GM12874 (cell line): ENCODE data around the gene IGFN1.

ENCODE experiments used
- TF ChIP-seq, protein P1 (sequence below): IDR thresholded peaks from 2 replicates; pipeline ENCODE4 v1.5.1; 2011; ENCODE audit warnings: low read depth, mild to moderate bottlenecking, control low read depth, low read length, moderate library complexity; ENCODE audit not compliant: insufficient read depth

The IGFN1 gene

GRCh38 chr1:201226178-201226514 lies 35.5 kb downstream of the IGFN1 start:
- TF ChIP-seq, protein P1, sequence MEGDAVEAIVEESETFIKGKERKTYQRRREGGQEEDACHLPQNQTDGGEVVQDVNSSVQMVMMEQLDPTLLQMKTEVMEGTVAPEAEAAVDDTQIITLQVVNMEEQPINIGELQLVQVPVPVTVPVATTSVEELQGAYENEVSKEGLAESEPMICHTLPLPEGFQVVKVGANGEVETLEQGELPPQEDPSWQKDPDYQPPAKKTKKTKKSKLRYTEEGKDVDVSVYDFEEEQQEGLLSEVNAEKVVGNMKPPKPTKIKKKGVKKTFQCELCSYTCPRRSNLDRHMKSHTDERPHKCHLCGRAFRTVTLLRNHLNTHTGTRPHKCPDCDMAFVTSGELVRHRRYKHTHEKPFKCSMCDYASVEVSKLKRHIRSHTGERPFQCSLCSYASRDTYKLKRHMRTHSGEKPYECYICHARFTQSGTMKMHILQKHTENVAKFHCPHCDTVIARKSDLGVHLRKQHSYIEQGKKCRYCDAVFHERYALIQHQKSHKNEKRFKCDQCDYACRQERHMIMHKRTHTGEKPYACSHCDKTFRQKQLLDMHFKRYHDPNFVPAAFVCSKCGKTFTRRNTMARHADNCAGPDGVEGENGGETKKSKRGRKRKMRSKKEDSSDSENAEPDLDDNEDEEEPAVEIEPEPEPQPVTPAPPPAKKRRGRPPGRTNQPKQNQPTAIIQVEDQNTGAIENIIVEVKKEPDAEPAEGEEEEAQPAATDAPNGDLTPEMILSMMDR, result no peak

DNA sequence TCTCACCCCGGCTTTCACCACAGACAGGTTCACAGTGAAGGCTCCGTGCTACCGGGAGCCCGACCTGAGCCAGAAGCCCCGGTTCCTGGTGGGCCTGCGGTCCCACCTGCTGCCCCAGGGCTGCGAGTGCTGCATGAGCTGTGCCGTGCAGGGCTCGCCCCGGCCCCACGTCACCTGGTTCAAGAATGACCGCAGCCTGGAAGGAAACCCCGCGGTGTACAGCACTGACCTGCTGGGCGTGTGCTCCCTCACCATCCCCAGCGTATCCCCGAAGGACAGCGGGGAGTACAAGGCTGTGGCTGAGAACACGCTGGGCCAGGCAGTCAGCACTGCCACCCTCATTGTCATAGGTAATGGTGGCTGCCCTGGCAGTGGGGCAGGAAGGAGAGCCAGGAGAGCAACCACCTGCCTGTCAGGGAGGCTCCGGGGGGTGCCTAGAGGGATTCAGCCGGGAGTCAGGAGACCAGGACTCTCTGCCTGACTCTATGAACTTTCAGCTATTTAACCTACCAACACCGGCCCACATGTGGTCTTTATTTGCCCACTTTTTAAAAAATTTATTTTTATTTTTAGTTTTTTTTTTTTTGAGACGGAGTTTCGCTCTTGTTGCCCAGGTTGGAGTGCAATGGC lies 36.4 kb downstream of the IGFN1 start:
- TF ChIP-seq, protein P1, result no peak

GRCh38 chr1:201228011-201228983 lies 37.7 kb downstream of the IGFN1 start:
- TF ChIP-seq, protein P1, result no peak

DNA sequence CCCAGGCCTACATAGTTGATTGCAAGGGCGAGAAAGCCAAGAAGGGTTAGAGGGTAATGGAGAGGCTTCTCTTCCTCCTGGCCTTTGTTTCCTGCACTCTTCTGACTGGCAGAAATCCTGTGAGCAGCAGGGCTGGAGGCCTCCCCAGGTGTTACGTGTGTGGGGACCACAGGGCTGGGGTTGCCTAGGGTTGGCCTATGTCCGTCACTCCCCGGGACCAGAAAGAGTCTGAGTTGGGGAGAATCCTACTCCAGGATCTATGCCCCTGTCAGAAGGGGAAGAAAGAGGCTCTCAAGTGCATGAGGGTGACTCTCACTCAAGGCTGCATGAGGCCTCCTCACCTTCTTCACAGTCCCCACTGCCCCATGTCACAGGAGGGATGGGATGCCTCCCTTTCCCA lies 38.5 kb downstream of the IGFN1 start:
- TF ChIP-seq, protein P1, result no peak

DNA sequence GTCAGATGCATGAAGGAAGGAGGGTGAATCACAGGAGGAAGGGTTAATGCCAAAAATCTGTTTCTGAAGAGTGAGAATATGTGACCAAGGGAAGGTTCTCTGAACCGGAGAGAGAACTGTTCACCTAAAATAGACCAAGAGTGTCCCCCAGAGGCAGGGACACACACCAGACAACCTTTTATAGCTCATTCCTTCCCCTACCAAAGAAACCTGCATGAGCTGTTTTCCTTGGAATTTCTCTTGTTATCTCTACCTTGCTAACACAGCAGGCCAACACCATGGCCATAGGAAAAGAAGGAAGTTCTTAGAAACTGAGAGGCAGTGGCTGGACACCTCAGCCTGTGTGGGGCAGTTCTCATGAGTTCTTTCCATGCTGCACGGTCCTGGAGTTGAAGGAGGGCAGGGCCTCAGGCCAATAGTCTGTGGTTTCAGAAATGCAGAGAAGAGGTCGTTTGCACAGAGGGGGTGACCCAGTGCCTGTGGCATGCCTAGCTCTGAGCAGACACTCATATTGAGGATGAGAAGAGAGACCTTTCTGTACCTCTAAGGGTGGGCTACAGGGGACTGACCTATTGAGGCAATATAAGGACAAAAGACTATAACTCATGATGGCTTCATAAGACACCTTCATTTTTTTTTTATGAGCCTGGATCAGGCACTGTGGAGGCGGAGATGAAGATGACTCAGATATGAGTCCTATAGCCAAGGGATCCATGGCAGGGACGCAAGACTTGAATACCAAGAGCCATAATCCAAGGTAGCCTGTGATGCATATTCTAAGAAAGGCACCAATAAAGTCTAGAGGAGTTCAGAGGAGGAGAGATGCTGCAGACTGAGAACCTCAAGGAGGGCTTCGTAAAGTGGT lies 39.4 kb downstream of the IGFN1 start:
- TF ChIP-seq, protein P1, result no peak

GRCh38 chr1:201230676-201231075 lies 40.1 kb downstream of the IGFN1 start:
- TF ChIP-seq, protein P1, result no peak

GRCh38 chr1:201240171-201240570 lies 49.5 kb downstream of the IGFN1 start:
- TF ChIP-seq, protein P1, result no peak
